ENCODE results near the gene SEC22A. TPM values are rescaled to one million over a fixed set of nuclear protein-coding genes. Genes with fewer than 3 reads are reported as not detected.
A peak's percentile ranks its signal among the peaks of the same experiment; 100 is the strongest.

The SEC22A gene
- total and polyA plus RNA-seq, 2 of the 13 experiments (the other 11 are each of a cell fraction or from before 2014, with no cell fraction given) = 14.1 to 17.3 TPM

GRCh38 chr3:123161167-123161566 is 40.6 kb upstream of the SEC22A start (continued):
- TF ChIP-seq ZBTB33 (CRISPR knock-in tag; IDR thresholded peaks at IDR 0.05) (peak; percentile 92), ZNF44 (CRISPR knock-in tag; IDR thresholded peaks at IDR 0.05) (no peak), MLLT10 (CRISPR knock-in tag; IDR thresholded peaks at IDR 0.05) (no peak), ZNF549 (CRISPR knock-in tag; IDR thresholded peaks at IDR 0.05) (no peak), CTCF (CRISPR knock-in tag; IDR thresholded peaks at IDR 0.05) (0 out of 2 replicates have a peak, but pooled peaks have one; percentile 15), U2AF2 (IDR thresholded peaks at IDR 0.05; ENCODE audit: low read depth, low read length) (no peak), ATM (IDR thresholded peaks at IDR 0.05; ENCODE audit: borderline replicate concordance) (no peak)

GRCh38 chr3:123163141-123163540 is 38.6 kb upstream of the SEC22A start:
- no peak for ATAC-seq
- in situ Hi-C loops (cut with HindIII; ENCODE audit: extremely low pct_ligation_motif_present, low pct_unique_long_range_greater_than_20kb) = no loop called here
- TF ChIP-seq ZFX (CRISPR knock-in tag; IDR thresholded peaks at IDR 0.05; ENCODE audit: low read depth) (no peak), ZNF143 (CRISPR knock-in tag; IDR thresholded peaks at IDR 0.05) (no peak), TFDP1 (CRISPR knock-in tag; IDR thresholded peaks at IDR 0.05; ENCODE audit: borderline replicate concordance) (no peak), GTF2F1 (IDR thresholded peaks at IDR 0.05; ENCODE audit: low read length) (no peak), AKNA (CRISPR knock-in tag; IDR thresholded peaks at IDR 0.05; ENCODE audit: borderline replicate concordance) (no peak), ZNF235 (CRISPR knock-in tag; IDR thresholded peaks at IDR 0.05; ENCODE audit: borderline replicate concordance) (no peak), ZNF205 (CRISPR knock-in tag; IDR thresholded peaks at IDR 0.05) (no peak), LCORL (IDR thresholded peaks at IDR 0.05) (no peak), LCORL (CRISPR knock-in tag; IDR thresholded peaks at IDR 0.05) (no peak)

More at GRCh38 chr3:123163141-123163540, 38.6 kb upstream of the SEC22A start:
- Histone ChIP-seq H3K4me2 (ENCODE audit: low read depth, low read length) (no peak overlapping the region), H3K9me3 (ENCODE audit: low read length) (no peaks in the 10 kb centered on the region), H3K27me3 (ENCODE audit: control insufficient read depth in 1 of 2, insufficient read depth in 2 of 2, low read length in 2 of 2) (no peaks in the 10 kb centered on the region), H3K4me3 (replicated peaks in 1 of 3; ENCODE audit: insufficient read depth in 1 of 3, low read depth in 2 of 3, low read length in 3 of 3) (no peak overlapping the region), H4K20me1 (ENCODE audit: insufficient read depth, low read length) (peaks cover 2% of the 10 kb centered on the region; the same call in 1 of the 2 replicates), H3K4me1 (ENCODE audit: insufficient read depth, low read length) (peaks cover 6% of the 10 kb centered on the region), H3K79me2 (ENCODE audit: insufficient read depth, low read length) (no peaks in the 10 kb centered on the region), H3K36me3 (replicated peaks in 1 of 2; ENCODE audit: control insufficient read depth in 1 of 2, insufficient read depth in 2 of 2, low read length in 2 of 2) (peaks cover 24 to 73% of the 10 kb centered on the region in 2 experiments), H2AFZ (ENCODE audit: low read length) (no peak overlapping the region), H3K9ac (ENCODE audit: insufficient read depth, low read depth, low read length) (no peak overlapping the region), H3K27ac (ENCODE audit: extremely low read length, insufficient read depth, low read length) (no peak overlapping the region)
- DNase-seq (ENCODE audit: low spot score) (no peak), FAIRE-seq (no peak)
- intact Hi-C loops (cut with micrococcal nuclease; ENCODE audit: unreplicated experiment) = no loop called here
- POLR2A ChIA-PET = no interaction called here
- BruUV-seq (replicated peaks) = no TSS peak
- WGBS (ENCODE audit: low lambda C conversion rate) = 100% methylated on average over 2 of the region's 4 CpGs
- CTCF ChIA-PET (ENCODE audit: low intra/inter-chr PET ratio, low total read pairs) = no interaction called here
